Adipose tissue (tissue), 3 donors: ENCODE results near the gene CDH1. TPM values are rescaled to one million over a fixed set of nuclear protein-coding genes. Genes with fewer than 3 reads are reported as not detected.
"Not testable (repeated sequence)": the region's sequence is repeated elsewhere in the genome, so short reads cannot be mapped to it uniquely, and the experiment has no call there.

Experiments
- H3K27ac ChIP-seq: one replicate; pipeline ENCODE4 v1.5.1; 2013; ENCODE audit warnings: low read depth, low read length
- WGBS, 3 donors: extraction: QIAGEN DNeasy Blood & Tissue Kit; methylation state at CpG; one replicate each; pipeline ENCODE4 v1.1.7; 2013; 5-methylcytosine and 5-hydroxymethylcytosine counted together
- polyA plus RNA-seq, 3 donors: library from polyadenylated mRNA; stranded (reverse); fragments of 200-250 nt; gene quantifications; one replicate each; pipeline ENCODE4 v1.2.3, GENCODE V29; 2013
- donor health status: healthy with polysubstance abuse.
- donor health status: Bipolar disorder and iron deficiency.
- donor health status: healthy.

Gene CDH1
- polyA plus RNA-seq: 10 to 100 TPM in 1 of 3 donors, 1 to 10 TPM in 2; 2.0 to 69.4 (median 4.6) TPM

GRCh38 chr16:68737046-68737729 lies at the start of gene CDH1:
CDH1 (plus strand) TSS chr16:68737292; CDS start chr16:68737416, 124 bp downstream.
- H3K27ac ChIP-seq: no peak within 1 kb of the TSS
- 2 to 3% (median 3%) methylated on average over 60 to 63 of the region's 63 CpGs for WGBS, 3 donors

- no peak overlapping the region for H3K27ac ChIP-seq
- WGBS, 3 donors: 79 to 91% (median 88%) methylated on average over 5 of the region's 5 CpGs
Measured at GRCh38 chr16:68689921-68690320, 47.2 kb upstream of the CDH1 start.

GRCh38 chr16:68695575-68695974 lies 41.5 kb upstream of the CDH1 start:
- WGBS, 3 donors: 86 to 89% (median 87%) methylated on average over 11 of the region's 11 CpGs
- H3K27ac ChIP-seq: no peak overlapping the region

- 59 to 91% (median 85%) methylated on average over 8 of the region's 8 CpGs for WGBS, 3 donors
- no peak overlapping the region for H3K27ac ChIP-seq
Measured at GRCh38 chr16:68696514-68696913, 40.6 kb upstream of the CDH1 start.

- WGBS, 3 donors: 86 to 89% (median 88%) methylated on average over 23 of the region's 23 CpGs
Measured at GRCh38 chr16:68698091-68698490, 39.0 kb upstream of the CDH1 start.

GRCh38 chr16:68700120-68700519 lies 37.0 kb upstream of the CDH1 start:
- WGBS, 3 donors: 22 to 63% (median 32%) methylated on average over 6 of the region's 6 CpGs
- no peak overlapping the region for H3K27ac ChIP-seq

More at GRCh38 chr16:68698091-68698490, 39.0 kb upstream of the CDH1 start:
- no peak overlapping the region for H3K27ac ChIP-seq

GRCh38 chr16:68700831-68701230 lies 36.3 kb upstream of the CDH1 start:
- WGBS, 3 donors: 81 to 85% (median 84%) methylated on average over 5 of the region's 5 CpGs
- H3K27ac ChIP-seq: no peak overlapping the region

GRCh38 chr16:68704232-68704867 lies 32.7 kb upstream of the CDH1 start:
- WGBS, 3 donors: 22 to 32% (median 28%) methylated on average over 10 to 15 of the region's 15 CpGs
- no peak overlapping the region for H3K27ac ChIP-seq

- 53 to 61% (median 56%) methylated on average over 27 of the region's 27 CpGs for WGBS, 3 donors
Measured at GRCh38 chr16:68707340-68708152, 29.5 kb upstream of the CDH1 start.

GRCh38 chr16:68710211-68710610 lies 26.9 kb upstream of the CDH1 start:
- H3K27ac ChIP-seq: no peak overlapping the region
- 59 to 98% (median 83%) methylated on average over 5 of the region's 5 CpGs for WGBS, 3 donors

More at GRCh38 chr16:68707340-68708152, 29.5 kb upstream of the CDH1 start:
- H3K27ac ChIP-seq: no peak overlapping the region

GRCh38 chr16:68711421-68712139 lies 25.5 kb upstream of the CDH1 start:
- 35 to 54% (median 41%) methylated on average over 14 of the region's 14 CpGs for WGBS, 3 donors
- H3K27ac ChIP-seq: no peak overlapping the region

- no peak overlapping the region for H3K27ac ChIP-seq
- WGBS, 3 donors: 38 to 67% (median 52%) methylated on average over 6 of the region's 6 CpGs
Measured at GRCh38 chr16:68713361-68713760, 23.7 kb upstream of the CDH1 start.

- 54 to 62% (median 61%) methylated on average over 5 of the region's 5 CpGs for WGBS, 3 donors
Measured at GRCh38 chr16:68715471-68715870, 21.6 kb upstream of the CDH1 start.

GRCh38 chr16:68716516-68716915 lies 20.6 kb upstream of the CDH1 start:
- 80 to 96% (median 93%) methylated on average over 4 of the region's 4 CpGs for WGBS, 3 donors
- H3K27ac ChIP-seq: not testable (repeated sequence)

More at GRCh38 chr16:68715471-68715870, 21.6 kb upstream of the CDH1 start:
- no peak overlapping the region for H3K27ac ChIP-seq

- WGBS, 3 donors: 94 to 98% (median 96%) methylated on average over 4 of the region's 4 CpGs
- no peak overlapping the region for H3K27ac ChIP-seq
Measured at GRCh38 chr16:68717684-68718083, 19.4 kb upstream of the CDH1 start.

- no peak overlapping the region for H3K27ac ChIP-seq
- whole genome bisulfite sequencing, 3 donors: 91 to 93% (median 91%) methylated on average over 9 of the region's 9 CpGs
Measured at GRCh38 chr16:68718590-68718989, 18.5 kb upstream of the CDH1 start.

- WGBS, 3 donors: 76 to 100% (median 79%) methylated on average over 2 of the region's 2 CpGs
Measured at GRCh38 chr16:68719993-68720489, 17.1 kb upstream of the CDH1 start.

More at GRCh38 chr16:68719993-68720489, 17.1 kb upstream of the CDH1 start:
- no peak overlapping the region for H3K27ac ChIP-seq
